Activated CD8-positive, alpha-beta memory T cell treated with anti-CD3 and anti-CD28 coated beads for 1 hour (primary cell): ENCODE results near the gene KLKB1.
"Not testable (repeated sequence)": the region's sequence is repeated elsewhere in the genome, so short reads cannot be mapped to it uniquely, and the experiment has no call there.

Experiments
- DNase-seq, 2 donors: peaks; one replicate each; pipeline ENCODE4 v3.0.0-alpha.2; 2020; ENCODE audit warnings: low read depth in 1 of 2; ENCODE audit errors: extremely low read depth in 1 of 2

KLKB1 gene

DNA sequence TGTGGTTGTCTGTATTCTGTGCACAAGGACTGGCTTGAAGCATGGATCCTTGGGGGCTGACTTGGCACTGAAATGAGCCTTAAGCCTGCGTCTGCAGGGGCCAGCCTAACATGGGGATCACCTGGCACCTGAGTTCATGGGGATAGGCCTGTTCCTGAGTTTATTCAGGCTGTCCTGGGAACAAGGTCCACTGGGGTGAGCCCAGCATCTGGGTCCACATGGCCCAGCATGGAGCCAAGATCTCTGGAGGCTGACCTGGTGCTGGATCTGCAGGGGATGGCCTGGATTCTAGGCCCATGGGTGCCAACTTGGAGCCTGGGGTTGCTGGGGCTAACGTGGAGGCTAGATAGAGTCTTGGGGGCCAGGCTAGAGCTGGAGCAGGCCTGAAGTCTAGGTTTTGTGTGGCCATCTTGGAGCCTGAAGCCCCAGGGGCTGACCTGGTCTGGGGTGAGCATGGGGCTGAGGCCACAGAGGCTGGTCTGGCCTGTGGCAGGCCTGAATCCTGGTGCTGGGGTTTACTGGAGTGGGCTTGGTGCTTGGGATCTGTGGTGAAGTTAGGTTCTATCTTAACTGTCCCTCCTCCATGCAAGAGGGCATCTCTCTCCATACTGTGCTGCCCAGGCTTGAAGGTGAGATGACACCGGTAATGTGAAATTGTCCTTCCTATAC is 652 bp upstream of the KLKB1 start:
- no peak for DNase-seq

DNA sequence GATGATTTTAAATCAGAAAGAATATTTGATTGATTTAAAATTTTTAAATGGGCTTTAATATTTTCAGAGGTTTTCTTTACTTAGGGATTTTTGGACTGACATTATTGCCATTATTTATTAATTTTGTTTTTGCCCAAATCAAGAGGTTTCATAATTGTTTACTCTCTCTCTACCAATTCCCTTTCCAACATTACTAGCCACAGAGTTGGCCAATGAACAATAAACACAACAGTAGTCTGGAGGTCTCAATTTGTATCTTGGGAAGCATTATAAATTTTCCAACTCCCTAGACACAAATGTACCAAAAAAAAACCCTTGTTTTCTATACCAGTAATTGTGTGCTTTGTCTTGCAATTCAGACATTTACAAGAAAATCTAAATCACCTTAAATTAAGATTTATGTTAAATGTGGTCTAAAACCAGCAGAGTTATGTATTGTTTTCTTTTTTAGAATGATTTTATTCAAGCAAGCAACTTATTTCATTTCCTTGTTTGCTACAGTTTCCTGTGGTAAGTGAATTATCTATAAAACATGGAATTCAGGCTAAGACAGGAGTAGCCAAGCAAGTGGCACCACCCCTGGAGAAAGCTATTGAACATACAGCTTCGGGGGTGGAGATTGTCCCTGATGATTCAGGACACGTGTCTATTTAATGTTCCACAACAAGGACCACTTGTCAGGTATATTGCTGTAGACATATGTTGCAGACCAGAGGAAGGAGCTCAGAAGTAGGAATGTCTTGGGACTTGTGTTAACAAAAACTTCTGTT is 622 bp downstream of the KLKB1 start:
- no peak for DNase-seq

DNA sequence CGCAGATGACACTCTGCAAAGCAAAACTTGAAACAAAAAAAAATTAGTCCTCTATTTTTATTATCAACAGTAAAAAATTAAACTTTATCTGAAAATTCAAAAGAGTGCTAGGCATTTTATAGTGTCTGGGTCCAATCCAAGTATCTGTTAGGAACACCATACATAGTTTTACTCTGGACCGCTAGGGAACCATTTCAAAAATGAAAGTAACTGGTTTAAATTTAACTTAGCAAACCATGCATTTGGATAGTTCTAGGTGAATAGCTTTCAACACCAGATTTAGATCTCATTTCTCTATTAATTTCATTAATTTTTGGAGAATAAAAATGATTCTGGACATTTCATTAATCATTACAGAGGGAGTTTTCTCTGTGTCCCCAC is 1.2 kb downstream of the KLKB1 start:
- no peak for DNase-seq

DNA sequence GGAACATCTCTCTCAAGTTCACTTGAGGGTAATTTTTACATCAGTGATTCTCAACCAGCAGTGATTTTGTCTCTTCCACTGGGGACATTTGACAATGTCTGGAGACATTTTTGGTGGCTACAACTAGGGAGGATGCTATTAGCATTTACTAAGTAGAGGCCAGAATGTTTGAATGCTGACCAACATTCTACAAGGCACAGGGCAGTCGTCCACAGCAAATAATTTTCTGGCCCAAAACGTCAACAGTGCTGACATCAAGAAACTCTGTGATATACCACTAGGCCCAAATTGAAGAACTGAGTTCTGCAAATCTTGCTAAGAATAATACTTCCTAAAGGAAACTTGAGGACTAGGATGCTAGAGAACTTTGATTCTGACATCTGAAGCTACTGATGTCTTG is 7.1 kb downstream of the KLKB1 start:
- DNase-seq: no peak

DNA sequence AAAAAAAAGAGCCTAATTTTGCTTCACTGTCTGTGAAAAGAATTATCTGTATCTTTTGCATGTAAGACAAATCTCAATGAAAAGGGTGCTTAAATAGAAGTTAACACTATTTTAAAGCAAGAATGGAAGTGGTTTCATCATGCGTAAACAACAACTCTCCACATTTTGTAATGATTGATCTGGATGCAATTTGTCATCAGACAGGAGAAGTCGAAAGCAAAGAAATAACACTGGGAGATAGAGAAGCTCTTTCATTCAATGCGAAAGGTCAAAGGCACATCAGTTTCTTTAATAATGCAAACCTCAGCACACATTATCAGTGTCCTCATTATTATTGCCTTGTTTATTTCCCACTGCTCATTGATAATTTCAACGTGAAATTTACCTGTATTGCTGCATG is 8.8 kb downstream of the KLKB1 start:
- no peak for DNase-seq

DNA sequence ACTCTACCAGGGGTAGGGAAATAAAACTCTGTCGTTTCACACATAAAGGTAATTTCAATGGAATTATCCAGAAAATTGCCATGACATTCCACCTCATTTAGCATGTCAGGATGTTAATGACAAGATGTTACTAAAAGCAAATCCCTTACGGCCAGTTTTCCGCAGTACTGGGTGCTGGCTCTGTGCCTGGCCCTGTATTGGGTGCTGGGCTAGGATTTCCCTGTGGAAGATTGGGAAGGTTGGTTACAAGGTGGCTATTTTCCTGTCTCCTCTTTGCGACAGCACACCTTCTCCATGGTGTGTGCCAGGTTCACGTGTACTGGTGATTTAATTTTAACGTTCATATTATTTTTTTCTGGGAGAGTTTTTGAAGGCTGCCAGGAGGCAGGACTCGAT is 13.1 kb downstream of the KLKB1 start:
- no peak for DNase-seq

DNA sequence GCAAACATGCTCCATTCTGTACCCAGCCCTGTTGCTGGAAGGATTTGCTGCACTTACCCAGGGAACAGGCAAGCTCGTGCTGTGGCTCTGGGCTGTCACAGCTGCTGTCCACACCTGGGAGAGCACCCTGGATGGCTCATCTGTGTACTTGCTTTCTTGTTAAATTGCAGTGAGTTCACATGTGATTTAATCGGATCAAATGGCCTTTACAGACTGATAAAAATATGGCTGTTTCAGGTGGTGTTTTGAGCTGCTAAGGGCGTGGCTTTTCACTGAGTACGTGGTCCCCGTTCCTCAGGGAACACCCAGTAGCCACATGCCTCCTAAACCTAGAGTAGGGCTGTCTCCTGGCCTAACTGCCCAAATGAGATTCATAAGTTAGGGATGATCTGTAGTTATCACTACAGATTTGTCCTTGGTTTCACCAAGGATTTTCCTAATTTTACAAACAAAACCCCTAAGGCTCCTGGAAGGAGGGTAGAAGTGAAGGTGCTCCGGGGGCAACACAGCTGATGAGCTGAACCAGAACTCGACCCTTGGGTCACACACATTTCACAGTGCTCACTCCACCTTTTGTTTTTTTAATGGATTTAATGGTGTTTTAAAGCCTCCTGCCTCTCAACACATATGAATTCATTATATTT is 13.7 kb downstream of the KLKB1 start:
- no peak for DNase-seq

DNA sequence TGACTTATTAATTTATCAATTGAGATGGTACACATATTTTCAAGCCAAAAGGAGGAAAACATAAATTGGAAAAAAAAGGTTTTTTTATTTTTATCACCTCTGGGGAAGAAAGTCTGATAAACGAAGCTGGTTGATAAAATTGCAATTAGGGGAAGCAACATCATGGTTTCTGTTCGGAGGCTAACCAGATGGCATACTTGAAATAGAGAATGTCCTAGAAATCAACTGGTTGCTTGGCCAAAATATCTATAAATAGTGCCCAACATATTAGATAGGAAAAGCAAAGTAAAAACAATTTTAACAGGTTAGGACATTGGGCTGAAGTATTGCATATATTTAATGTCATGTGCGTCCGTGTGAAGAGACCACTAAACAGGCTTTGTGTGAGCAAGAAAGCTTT is 14.3 kb downstream of the KLKB1 start:
- no peak for DNase-seq

DNA sequence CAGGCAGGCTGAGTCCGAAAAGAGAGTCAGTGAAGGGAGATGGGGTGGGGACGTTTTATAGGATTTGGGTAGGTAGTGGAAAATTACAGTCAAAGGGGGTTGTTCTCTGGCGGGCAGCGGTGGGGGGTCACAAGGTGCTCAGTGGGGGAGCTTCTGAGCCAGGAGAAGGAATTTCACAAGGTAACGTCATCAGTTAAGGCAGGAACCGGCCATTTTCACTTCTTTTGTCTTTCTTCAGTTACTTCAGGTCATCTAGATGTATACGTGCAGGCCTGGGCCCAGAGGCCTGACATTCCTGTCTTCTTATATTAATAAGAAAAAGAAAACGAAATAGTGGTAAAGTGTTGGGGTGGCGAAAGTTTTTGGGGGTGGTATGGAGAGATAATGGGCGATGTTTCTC is 14.7 kb downstream of the KLKB1 start:
- not testable (repeated sequence) for DNase-seq

DNA sequence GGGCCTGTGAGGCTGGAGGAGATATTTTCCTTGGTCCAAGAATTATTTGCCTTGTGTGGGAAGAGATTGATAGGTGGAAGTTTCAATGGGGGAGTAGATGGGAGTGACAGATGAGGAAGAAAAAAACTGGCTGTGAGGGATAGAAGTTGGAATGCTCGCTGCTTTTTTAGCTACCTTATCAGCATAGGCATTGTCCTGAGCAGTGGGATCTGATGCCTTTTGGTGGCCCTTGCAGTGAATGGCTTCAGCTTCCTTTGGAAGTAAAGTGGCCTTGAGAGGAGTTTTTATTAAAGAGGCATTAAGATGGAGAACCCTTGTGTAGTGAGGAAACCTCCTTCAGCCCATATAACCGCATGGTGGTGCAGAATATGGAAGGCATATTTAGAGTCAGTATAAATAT is 16.0 kb downstream of the KLKB1 start:
- DNase-seq: no peak

DNA sequence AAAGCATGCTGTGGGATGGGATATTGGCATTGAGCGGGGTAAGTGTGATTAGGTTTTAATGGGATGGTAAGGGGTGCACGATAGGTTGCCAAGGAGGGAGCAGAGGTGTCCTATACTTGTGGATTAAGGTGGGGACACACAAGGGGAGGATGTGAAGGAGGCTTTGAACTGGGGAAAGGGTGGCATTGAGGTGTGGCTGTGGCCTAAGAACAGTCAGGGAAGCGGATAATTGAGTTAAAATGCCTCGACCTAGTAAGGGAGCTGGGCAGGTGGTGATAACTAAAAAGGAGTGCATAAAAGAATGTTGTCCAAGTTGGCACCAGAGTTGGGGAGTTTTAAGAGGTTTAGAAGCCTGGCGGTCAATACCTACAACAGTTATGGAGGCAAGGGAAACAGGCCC is 17.5 kb downstream of the KLKB1 start:
- DNase-seq: no peak

DNA sequence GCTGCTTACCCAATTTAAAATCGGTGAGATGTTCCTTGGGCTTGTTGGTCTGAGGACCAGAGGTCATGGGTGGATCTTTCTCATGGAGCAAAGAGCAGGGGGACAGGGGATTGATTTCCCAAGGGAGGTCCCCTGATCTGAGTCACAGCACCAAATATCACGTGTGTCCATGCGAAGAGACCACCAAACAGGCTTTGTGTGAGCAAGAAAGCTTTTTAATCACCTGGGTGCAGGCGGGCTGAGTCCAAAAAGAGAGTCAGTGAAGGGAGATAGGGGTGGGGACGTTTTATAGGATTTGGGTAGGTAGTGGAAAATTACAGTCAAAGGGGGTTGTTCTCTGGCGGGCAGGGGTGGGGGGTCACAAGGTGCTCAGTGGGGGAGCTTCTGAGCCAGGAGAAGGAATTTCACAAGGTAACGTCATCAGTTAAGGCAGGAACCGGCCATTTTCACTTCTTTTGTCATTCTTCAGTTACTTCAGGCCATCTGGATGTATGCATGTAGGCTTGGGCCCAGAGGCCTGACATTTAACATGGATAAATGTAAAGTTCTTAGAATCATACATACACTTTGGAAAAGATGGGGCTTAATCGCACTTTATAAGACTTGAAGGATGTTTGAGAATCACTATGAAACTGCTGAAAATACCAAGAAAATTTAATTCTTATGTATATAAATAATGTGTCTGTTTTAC is 19.9 kb downstream of the KLKB1 start:
- DNase-seq: not testable (repeated sequence)

DNA sequence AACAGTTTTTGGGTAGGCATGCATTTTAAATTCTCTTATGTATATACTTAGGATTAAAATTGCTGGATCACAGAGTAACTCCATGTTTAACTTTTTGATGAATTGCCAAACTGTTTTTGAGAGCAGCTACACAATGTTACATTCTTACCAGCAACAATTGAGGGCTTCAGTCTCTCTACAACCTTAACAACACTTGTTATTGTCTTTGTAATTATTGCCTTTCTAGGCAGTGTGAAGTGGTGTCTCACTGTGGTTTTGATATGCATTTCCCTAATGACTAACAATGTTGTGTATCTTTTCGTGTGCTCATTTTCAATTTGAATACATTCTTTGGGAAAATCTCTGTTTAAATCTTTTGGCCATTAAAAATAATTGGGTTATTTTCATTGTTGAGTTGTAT is 21.3 kb downstream of the KLKB1 start:
- no peak for DNase-seq

DNA sequence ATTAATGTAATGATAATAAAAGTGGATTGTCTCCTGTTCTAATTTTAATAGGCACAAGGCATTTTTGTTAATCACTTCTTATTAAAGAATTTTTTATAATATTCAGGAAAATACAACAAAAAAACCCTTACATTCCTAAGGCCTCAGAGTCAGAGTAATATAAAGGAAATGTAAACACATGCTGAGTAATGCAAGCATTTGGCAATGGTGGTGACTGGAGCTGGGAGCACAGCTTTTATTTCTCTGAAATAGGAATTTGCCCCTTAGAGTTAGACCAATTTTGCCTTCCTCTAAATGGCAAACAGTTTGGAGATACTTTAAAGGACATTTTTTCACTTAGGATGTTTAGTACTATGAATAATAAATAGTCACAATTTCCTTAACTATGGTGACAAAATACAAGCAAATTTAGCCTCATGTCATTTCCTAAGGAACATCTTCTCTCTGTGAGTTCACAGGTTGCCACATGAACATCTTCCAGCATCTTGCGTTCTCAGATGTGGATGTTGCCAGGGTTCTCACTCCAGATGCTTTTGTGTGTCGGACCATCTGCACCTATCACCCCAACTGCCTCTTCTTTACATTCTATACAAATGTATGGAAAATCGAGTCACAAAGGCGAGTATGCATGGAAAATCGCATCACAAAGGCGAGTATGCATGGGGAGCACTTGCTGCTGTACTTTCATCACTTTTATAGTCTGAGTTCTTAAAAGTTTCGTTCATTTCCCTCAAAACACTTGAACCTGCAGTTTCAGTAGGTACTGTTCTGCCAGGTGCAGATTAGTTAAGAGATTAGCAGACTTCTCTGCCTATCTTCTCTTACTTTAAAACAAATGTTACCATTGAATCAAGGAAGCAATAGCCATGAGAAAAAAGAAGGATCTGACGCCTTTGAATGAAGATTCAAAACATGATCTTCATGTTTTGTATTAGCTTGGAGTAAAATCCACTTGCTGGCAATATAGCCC is 22.8 kb downstream of the KLKB1 start:
- DNase-seq: no peak

DNA sequence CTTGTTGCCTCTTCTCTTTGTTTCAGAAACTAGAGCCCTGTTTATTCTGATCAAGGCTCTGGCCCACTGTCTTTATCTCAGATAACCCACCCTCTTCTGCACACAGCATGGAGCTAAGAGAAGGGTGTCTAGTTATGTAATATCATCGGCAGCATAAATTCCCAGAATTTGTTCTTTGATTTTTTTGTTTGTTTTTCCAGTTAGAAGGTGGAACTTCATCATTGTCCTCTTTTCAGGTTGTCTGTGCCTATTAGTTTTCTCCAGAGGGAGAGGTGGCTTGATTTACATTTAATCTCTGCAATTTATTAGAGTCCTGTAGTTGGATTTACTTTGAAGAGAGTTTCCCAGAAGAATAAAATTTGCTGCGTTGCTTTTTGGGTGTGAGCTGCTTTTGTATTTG is 23.5 kb downstream of the KLKB1 start:
- no peak for DNase-seq

DNA sequence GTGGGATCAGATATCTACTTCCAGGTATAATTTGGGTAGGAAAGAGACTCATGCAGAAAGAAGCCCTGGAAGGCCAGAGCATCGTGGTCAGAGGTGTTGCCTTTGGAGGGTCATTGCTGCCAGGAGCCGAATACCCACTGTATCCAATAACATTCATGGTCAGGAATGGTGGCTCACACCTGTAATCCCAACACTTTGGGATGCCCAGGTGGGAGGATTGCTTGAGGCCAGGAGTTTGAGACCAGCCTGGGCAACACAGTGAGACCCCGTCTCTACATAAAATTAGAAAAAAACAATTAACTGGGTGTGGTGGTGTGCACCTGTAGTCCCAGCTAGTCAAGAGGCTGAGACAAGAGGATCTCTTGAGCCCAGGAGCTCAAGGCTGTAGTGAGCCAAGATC is 27.8 kb downstream of the KLKB1 start:
- DNase-seq: no peak

DNA sequence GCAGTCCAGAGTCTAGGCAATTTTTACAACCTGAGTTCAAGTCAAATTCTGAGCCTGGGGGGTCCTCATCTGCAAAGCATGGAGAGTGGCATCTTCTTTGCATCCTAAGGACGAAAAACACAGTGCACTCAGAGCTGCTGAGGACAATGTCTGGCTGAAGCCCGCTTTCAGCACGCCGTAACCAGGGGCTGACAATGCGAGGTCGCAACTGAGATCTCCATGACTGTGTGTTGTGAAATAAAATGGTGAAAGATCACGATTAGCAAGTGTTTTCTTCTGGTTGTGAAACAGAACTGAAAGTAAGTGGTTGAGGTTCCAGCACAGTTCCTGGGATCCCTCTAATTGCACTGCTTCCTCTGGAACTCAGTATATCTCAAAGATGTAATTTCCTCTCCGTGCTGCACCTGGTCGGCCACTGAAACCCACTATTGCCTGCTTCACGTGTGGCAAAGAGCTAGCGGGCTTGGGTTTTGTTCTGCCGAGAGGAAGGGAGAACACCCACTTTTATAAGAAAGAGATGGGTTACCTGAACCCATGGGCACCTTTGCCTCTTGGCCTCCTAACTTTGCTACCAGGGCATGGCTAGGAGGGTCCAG is 31.0 kb downstream of the KLKB1 start:
- no peak for DNase-seq

DNA sequence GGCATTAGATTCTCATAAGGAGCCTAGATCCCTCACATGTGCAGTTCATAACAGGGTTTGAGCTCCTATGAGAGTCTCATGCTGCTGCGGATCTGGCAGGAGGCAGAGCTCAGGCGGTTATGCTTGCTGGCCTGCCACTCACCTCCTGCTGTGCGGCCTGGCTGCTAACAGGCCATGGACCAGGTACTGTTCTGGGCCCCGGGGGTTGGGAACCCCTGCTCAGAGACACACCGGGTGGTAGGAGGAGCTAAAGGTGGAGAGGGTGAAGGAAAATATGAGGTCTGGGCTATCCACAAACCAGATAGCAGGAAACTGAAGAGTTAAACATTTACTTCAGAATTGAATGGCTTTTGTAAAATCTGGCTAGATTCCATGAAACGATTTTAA is 32.8 kb downstream of the KLKB1 start:
- no peak for DNase-seq

DNA sequence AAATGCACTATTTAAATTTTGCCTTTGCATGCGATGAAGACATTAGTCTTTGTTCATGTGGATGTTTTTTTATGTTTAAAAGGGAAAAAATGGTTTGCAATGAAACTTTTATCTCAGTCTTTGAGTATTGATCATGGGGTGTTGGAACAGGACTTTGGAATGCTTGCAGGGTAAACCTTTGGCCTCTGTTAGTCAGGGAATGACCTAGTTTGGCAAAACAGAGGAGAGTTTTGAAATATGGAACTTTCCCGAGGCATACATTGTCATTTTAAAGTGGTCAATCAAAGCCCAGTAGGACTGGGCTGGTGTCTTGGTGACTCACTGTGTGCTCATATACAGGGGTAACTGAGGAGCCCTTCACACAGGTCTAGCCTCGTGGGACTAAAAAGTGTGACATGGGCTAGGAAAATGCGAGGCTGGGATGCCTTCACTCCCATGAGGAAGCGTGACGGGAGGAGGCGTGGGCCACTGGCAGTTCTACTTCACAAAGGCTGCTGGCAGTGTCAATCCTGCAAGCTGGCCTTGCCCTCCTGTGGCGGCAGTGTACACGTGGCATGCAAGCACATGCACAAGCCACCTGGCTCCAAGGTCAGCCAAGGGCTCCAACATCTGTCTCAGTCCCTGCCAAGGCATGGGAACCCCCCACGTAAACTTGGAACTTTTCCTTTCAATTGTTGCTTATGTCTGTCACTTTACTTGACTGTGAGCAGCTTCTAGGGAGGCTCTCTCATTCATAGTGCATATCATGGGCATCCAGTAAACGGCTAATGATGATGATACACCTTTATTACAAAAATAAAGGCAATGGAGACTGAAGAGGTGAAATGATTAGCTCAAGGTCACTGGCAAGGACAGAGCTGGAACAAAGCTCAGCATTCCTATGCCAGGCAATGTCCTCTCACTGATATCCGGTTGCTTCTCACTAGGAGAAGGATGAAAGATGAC is 33.5 kb downstream of the KLKB1 start:
- DNase-seq: no peak
